Panc1 (cell line): ENCODE data around the gene CHRNA1. TPM values are rescaled to one million over a fixed set of nuclear protein-coding genes. Genes with fewer than 3 reads are reported as not detected.

Experiments
- ATAC-seq: fragments of 200-7000 bp; cut with Tn5 transposase; 2 replicates; pipeline ENCODE4 v1.9.1; 2020; ENCODE audit warnings: mild to moderate bottlenecking, moderate library complexity
- BruUV-seq: library from RNA; stranded (reverse); fragments of 400-500 nt; replicated peaks from 2 replicates; lab custom pipeline; 2021; lab: Mats Ljungman, UMichigan
- CTCF ChIA-PET: fragments of 300-600 bp; sonication (Branson Sonifier 250); formaldehyde crosslinking; loops from one replicate; lab custom pipeline; 2022; ENCODE audit warnings: antibody characterized with exemption; lab: Charles Lee
- POLR2A ChIA-PET: fragments of 300-600 bp; sonication (Branson Sonifier 250); formaldehyde crosslinking; loops from one replicate; lab custom pipeline; 2022; ENCODE audit warnings: antibody characterized with exemption; lab: Charles Lee
- DNase-seq: peaks from one replicate; pipeline ENCODE4 v3.0.0-alpha.2; 2010; ENCODE audit warnings: low read depth, low spot score
- H3K27ac ChIP-seq: 2 replicates; pipeline ENCODE4 v1.5.1; 2011; ENCODE audit warnings: mild to moderate bottlenecking, low read length, inconsistent platforms
- H3K27me3 ChIP-seq: fragments of 200-500 bp; sonication (Bioruptor generic); 2 replicates; pipeline ENCODE4 v1.6.0; 2014; ENCODE audit warnings: low read length, inconsistent platforms; ENCODE audit not compliant: control insufficient read depth, insufficient read depth
- H3K36me3 ChIP-seq: fragments of 200-500 bp; sonication (Bioruptor generic); 2 replicates; pipeline ENCODE4 v1.5.1; 2014; ENCODE audit warnings: inconsistent platforms, mild to moderate bottlenecking, low read length, moderate library complexity; ENCODE audit not compliant: control insufficient read depth, insufficient read depth
- H3K4me1 ChIP-seq: 2 replicates; pipeline ENCODE4 v1.5.1; 2011; ENCODE audit warnings: inconsistent platforms, mild to moderate bottlenecking, low read length, moderate library complexity; ENCODE audit not compliant: control insufficient read depth, insufficient read depth
- H3K4me3 ChIP-seq, 2 experiments: 2 replicates each; pipeline ENCODE4 v1.5.1; 2011 to 2012; ENCODE audit warnings: low read depth in 2 of 2, low read length in 2 of 2, mild to moderate bottlenecking in 2 of 2, inconsistent platforms in 1 of 2, moderate library complexity in 1 of 2
- H3K9me3 ChIP-seq: fragments of 200-500 bp; sonication (Bioruptor generic); 2 replicates; pipeline ENCODE4 v1.5.1; 2014; ENCODE audit warnings: low read depth, mild to moderate bottlenecking, inconsistent platforms, low read length, moderate library complexity; ENCODE audit not compliant: control insufficient read depth, insufficient read depth
- CTCF ChIP-seq: fragments of 450-650 bp; IDR thresholded peaks from 2 replicates; pipeline ENCODE4 v1.5.1; 2017; ENCODE audit warnings: mild to moderate bottlenecking
- POLR2AphosphoS5 ChIP-seq: IDR thresholded peaks from 2 replicates; pipeline ENCODE4 v1.6.1; 2012; ENCODE audit warnings: mild to moderate bottlenecking, low read depth, low read length, moderate library complexity
- REST ChIP-seq, 2 experiments: IDR thresholded peaks; 2 replicates each; pipeline ENCODE4 v1.6.1; 2011 to 2012; ENCODE audit warnings: low read depth in 2 of 2, control low read depth in 1 of 2, low read length in 1 of 2, mild to moderate bottlenecking in 1 of 2, moderate library complexity in 1 of 2; ENCODE audit not compliant: insufficient read depth in 1 of 2
- SIN3A ChIP-seq: IDR thresholded peaks from 2 replicates; pipeline ENCODE4 v1.6.1; 2012; ENCODE audit warnings: low read depth, mild to moderate bottlenecking, low read length, moderate library complexity, borderline replicate concordance; ENCODE audit not compliant: insufficient read depth
- TCF7L2 ChIP-seq: IDR thresholded peaks from 2 replicates; pipeline ENCODE4 v1.6.1; 2011; ENCODE audit warnings: mild to moderate bottlenecking, low read depth, low read length, inconsistent platforms
- in situ Hi-C: cut with HindIII; loops from 2 replicates; pipeline ENCODE4 v1.10.0; 2016; ENCODE audit warnings: low sequenced_read_pairs, low pct_unique_long_range_greater_than_20kb
- intact Hi-C: fragments of 100-400 bp; cut with micrococcal nuclease; formaldehyde crosslinking; loops from one replicate; pipeline ENCODE4 v1.10.0; 2022; ENCODE audit not compliant: unreplicated experiment
- total RNA-seq: library from RNA; stranded (reverse); gene quantifications from one replicate; pipeline ENCODE4 v1.2.1, GENCODE V29; 2021; ENCODE audit not compliant: unreplicated experiment

Gene CHRNA1
- total RNA-seq, 1 experiment from 2014 or later = not detected

GRCh38 chr2:174784316-174784715 lies 20.0 kb upstream of the CHRNA1 start:
- H3K36me3 ChIP-seq = no peaks in the 10 kb centered on the region
- ChIA-PET POLR2A (no interaction called here), CTCF (no interaction called here)
- no peak overlapping the region for H3K27ac ChIP-seq
- H3K27me3 ChIP-seq = no peaks in the 10 kb centered on the region
- DNase-seq (no peak), ATAC-seq (no peak)
- TF ChIP-seq CTCF = no peak
- TF ChIP-seq TCF7L2 = peak; percentile 82
- TF ChIP-seq SIN3A = no peak
- no peak overlapping the region for H3K4me3 ChIP-seq
- in situ Hi-C loops (loop anchor here (25.0 kb wide), 1 partner anchor 178 kb away; no protein-coding TSS in a partner anchor), intact Hi-C loops (no loop called here)
- BruUV-seq = no TSS peak
- no peaks in the 10 kb centered on the region for H3K4me1 ChIP-seq
- H3K9me3 ChIP-seq = no peaks in the 10 kb centered on the region

- CTCF ChIA-PET = interaction anchor here (0.6 kb wide), 1 partner anchor 10 kb away, joined by 3 read pairs; no protein-coding TSS in a partner anchor
These were observed 17.7 kb upstream of the CHRNA1 start for GRCh38 chr2:174781996-174782395.

More at GRCh38 chr2:174781996-174782395, 17.7 kb upstream of the CHRNA1 start:
- Histone ChIP-seq H3K4me3 (no peak overlapping the region), H3K9me3 (no peaks in the 10 kb centered on the region), H3K27me3 (no peaks in the 10 kb centered on the region), H3K27ac (no peak overlapping the region), H3K4me1 (no peaks in the 10 kb centered on the region), H3K36me3 (no peaks in the 10 kb centered on the region)
- DNase-seq (no peak), ATAC-seq (no peak)
- intact Hi-C loops (no loop called here), in situ Hi-C loops (loop anchor here (25.0 kb wide), 1 partner anchor 180 kb away; no protein-coding TSS in a partner anchor)
- no TSS peak for BruUV-seq
- POLR2A ChIA-PET = no interaction called here
- no peak for TF ChIP-seq TCF7L2
- no peak for TF ChIP-seq POLR2AphosphoS5
- TF ChIP-seq SIN3A = no peak
- no peak for TF ChIP-seq CTCF
- no peak for TF ChIP-seq REST (IDR thresholded peaks at IDR 0.05; ENCODE audit: insufficient read depth in 1 of 2, low read depth in 2 of 2, low read length in 1 of 2)
